Fibroblast of skin of back (primary cell): ENCODE data around the gene LIPM.

Experiments
- DNase-seq: peaks from one replicate; pipeline ENCODE4 v3.0.0-alpha.2; 2013

The LIPM gene

GRCh38 chr10:88840881-88841280 is 38.4 kb downstream of the LIPM start:
- DNase-seq, result no peak

DNA sequence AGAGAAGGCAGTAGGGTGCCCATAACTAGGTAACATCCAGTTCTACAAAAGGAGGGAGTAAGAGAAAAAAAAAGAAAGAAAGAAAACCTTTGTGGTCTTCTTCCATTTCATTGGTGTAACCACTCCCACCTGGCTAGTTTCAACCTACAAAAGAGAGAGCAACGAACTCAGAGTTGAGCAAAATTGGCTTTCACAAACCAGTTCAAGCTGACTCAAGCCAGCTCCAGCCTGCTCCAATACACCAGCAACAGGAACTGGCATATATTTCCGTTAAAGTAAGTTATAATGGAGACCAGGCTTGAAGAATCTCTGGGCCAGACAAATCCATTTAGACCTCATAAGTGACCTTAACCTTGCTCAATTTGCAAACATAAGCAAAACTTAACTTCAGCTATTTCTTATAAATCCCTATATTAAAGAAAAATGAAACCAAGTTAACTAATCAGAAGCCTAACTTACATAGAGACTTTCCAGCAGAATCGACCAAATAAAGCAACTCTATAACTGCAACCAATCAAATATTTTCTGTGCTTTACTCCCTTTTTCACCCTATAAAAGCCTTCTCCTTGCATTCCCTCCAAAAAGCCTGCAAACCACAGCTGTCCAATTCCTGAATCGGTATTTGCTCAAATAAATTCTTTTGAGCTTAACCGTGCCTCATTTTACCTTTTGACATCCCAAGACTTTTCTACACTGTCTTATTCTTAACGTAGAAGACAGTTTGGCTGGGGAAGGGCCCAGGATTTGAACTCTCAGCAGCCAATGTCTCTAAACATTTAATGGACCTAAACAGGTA is 39.0 kb downstream of the LIPM start:
- DNase-seq, result no peak

DNA sequence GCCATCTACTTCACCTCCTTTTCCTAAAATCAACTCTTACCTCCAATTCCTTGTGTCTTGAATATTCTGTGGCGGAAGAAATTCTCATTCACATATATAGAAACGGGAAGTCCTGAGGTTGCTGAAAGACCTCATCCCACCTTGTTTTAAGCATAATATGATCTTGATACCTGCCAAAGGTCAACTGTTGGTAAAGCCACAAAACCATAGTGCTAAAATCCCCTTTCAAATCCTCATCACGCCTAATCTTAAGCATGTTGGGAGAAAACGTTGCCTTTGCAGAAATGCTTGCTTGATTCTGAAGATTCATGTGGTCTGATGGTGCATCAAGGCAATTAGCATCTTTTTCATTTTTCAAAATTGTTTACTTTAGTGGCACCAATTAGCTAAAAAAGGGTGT is 40.6 kb downstream of the LIPM start:
- DNase-seq, result no peak

DNA sequence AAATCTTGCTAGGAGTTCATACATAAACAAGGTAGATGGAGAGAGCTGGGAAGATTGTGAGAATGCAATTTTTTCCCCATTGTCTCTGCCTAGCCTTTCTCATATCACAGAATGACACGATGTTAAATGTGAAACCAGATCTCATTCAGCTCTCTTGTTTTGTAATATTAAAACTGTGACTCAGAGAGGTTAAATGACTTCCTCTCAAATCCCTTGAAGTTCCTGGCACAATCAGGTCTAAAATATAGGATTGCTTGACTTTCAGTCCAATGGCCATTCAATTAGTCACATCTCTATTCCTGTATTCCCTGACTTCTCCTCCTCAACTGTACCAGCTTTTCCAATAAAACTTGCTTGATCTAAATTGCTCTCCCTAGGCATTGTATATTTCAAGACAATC is 46.0 kb downstream of the LIPM start:
- peak; percentile 69 for DNase-seq

DNA sequence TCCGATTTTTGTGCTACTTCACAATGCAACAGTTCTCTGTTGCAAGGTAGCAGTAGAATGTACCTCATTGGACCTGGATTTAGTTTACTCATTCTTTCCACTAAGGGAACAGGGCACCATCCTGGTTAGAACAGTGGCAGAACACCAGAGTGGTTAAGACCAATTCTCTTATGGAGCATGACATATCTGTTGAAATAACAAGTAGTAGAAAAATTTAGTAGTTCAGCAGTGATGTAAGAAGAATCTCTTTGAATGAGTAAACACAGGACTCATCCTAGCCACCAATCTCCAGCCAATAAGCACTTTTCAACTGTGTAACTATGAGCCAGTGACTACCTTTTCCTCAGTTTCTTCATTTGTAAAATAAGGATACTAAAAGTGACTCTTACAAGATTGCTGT is 46.7 kb downstream of the LIPM start:
- peak; percentile 29 for DNase-seq

DNA sequence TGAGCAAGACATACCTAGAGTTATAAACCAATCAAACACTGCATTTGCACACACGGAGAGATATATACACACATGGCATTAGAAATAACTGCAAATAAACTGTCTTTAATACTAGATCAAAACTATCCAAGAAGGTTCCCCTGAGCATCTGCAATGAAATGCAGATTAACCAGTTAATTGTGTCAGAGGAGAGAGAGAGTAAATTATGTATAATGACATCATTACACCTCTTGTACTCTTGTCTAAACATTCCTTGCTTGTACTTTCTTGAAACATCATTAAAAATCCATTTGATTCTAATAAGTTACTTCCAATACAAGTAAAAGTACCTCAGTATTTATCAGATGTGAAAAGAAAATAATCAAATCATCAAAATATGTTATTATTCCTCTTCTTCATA is 48.2 kb downstream of the LIPM start:
- no peak for DNase-seq

DNA sequence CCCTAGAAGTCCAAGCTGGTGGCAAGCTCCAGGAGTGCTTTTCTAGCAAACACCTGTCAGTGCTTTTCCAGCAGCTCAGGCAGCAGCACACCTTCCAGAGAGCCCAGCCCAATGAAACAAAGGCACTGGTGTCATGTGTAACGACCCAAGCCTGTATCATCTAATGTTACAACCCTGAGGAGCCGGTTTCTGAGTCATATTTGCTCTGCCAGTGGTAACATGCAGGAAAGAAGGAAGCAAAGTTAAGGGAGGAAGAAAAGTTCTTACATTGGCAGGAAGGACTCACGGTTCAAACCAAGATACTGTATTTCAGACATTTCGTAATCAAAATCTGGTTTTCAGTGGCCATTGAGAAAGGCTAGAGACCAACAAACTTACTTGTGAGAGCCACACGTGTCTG is 49.2 kb downstream of the LIPM start, which contains the start of gene ANKRD22:
Gene ANKRD22 (minus strand): TSS at position 139 of the 400 bp plus-strand sequence. CDS start 237 bp downstream, outside the sequence.
- DNase-seq, result peak; percentile 26

DNA sequence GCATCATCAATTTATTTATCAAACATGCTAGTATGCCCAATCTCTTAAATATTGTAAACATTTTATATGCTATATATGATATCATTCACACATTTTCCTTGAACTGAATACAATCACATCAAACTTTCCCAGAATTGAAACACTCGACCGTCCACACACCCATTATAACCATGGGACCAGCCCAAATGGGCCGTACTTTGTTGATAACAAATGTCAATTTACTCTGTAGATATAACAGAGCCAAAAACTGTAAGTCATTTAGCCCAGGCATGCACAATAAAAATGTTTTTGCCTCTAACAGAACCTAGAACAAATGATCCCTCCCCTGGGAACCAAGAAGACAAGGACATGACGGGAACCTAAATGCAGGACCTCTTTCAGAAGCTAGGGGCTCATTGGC is 49.8 kb downstream of the LIPM start:
- no peak for DNase-seq

DNA sequence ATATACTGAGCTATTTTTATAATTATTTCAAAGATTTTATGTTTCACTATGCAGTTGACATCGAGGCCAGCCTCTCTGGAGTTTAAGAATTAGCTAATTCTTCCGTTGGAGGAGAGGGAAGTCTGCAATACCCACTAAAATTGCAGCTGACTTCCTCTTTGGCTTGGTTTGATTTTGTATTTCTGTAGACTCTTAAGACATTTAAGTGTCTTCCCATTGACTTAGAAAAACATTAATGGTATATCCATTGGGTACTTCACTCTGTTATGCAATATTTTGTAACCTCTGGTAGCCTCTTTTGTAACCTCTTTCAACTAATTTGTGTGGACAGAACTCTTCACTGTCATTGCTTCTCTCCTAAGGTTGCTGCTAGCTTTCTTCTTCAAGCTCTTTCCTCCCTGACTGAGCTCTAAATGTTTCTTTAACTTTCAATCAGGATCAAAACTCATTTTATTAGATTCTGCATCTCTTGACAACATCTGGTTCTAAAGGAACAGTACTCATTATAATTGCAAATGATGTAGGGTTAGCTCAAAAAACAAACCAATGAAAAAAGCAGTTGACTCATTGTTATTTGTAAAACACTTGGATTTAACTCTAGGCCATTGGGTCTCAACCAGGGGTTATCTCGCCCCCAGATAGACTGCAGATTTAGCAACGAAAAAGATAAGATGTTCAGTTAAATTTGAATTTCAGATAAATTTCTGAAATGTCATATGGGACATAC is 50.8 kb downstream of the LIPM start:
- no peak for DNase-seq

DNA sequence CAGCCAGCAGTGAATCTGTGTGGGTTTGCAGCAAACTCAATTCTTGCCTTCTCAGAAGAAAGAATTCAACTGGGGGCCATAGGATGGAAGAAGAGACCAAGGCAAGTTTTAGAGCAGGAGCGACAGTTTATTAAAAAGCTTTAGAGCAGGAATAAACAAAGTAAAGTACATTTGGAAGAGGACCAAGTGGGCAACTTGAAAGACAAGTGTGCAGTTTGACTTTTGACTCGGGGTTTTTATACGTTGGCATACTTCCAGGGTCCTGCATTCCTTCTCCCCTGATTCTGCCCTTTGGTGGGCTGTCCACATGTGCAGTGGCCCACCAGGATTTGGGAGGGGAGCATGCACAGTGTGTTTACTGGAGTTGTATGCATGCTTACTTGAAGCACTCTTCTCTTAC is 52.2 kb downstream of the LIPM start:
- no peak for DNase-seq

GRCh38 chr10:88857831-88858230 is 55.3 kb downstream of the LIPM start:
- no peak for DNase-seq

- DNase-seq, result no peak
Measured at GRCh38 chr10:88858491-88858890, 56.0 kb downstream of the LIPM start.

DNA sequence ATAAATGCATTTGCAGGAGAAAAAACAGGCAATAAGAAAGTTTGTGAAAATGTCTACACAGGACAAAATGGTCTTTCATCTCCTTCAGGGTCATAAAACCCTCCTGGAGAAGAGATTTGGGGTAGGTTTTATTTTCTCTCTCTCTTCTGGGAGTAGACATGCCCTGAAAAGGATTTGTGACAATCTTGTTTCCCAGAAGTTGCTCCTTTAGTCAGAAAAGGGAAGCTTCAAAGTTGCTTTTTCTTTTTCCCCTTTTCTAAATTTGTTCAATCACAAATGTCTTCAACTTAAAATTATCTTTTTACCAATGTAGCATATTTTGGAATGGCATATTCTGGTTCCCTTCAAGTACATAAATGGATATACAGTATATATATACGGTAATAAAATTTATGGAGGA is 58.5 kb downstream of the LIPM start:
- DNase-seq, result no peak

DNA sequence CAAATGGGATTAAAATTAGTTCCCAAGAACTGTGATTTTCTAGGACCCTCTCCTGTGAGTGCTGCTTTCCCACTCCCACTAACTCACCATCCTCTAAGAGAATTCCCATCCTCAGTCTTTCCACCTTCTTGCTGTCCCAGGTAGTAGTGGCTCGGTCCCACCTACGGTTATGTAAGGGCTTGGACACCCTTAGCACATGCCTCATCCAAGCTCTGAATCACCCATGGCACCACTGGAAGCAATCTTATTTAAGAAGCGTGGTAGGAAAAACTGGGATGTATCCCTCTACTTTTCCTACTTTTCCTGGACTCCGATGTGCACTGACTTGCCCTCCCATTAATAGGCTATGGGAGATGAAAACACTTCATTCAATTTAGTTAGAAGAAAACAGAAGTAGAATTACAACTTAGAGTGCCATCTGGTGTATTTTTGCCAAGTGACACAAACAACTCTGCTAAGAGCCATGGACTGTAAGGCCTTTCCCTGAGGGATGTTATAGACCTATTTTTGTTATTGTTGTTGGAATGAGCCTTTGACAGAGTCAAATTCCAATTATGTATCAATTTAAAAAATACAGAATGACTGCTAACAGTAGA is 62.8 kb downstream of the LIPM start:
- DNase-seq, result no peak

GRCh38 chr10:88866454-88866853 is 63.9 kb downstream of the LIPM start:
- DNase-seq, result no peak

GRCh38 chr10:88870089-88870488 is 67.6 kb downstream of the LIPM start:
- DNase-seq, result no peak
